Measurements from ENCODE around the gene HSPB7. TPM values are rescaled to one million over a fixed set of nuclear protein-coding genes. Genes with fewer than 3 reads are reported as not detected.
"Not testable (repeated sequence)": the region's sequence is repeated elsewhere in the genome, so short reads cannot be mapped to it uniquely, and the experiment has no call there.

Gene HSPB7
- total RNA-seq, 2 experiments from 2014 or later = not detected

DNA sequence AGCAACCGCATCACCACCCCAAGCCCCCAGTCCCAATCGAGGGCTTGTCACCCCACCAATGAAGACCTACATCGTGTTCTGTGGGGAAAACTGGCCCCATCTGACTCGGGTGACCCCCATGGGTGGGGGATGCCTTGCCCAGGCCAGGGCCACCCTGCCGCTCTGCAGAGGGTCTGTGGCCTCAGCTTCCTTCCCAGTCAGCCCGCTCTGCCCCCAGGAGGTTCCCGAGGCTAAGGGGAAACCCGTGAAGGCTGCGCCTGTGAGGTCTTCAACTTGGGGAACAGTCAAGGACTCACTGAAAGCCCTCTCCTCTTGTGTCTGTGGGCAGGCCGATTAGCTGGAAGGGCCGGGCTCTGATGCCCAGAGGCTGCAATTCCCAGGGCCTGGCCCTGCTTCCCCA is 11.8 kb downstream of the HSPB7 start:
- Mint-ChIP-seq H3K4me1 (peaks cover 12% of the 10 kb centered on the region), H3K27me3 (peaks cover 2% of the 10 kb centered on the region), H3K4me3 (no peak overlapping the region), H3K9me3 (ENCODE audit: low read depth) (no peaks in the 10 kb centered on the region), H3K27ac (no peak overlapping the region), H3K36me3 (no peaks in the 10 kb centered on the region)
- CTCF ChIA-PET = interaction anchor here (1.4 to 5.5 kb wide), 3 partner anchors 11 to 309 kb away, joined by 3 to 39 read pairs (median 4); no protein-coding TSS in a partner anchor
- ATAC-seq (no peak), DNase-seq (no peak)

DNA sequence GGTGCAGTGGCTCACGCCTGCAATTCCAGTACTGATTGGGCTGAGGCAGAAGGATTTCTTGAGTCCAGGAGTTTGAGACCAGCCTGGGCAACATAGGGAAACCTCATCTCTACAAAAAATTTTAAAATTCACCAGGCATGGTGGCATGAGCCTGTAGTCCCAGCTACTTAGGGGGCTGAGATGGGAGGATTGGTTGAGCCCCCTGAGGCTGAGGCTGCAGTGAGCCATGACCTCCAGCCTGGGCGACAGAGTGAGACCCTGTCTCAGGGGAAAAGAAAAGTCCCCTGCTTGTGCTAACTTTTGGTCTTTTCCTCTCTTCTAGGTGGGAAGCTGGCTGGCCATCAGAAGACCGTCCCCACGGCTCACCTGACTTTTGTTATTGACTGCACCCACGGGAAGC is 12.2 kb downstream of the HSPB7 start:
- CTCF ChIA-PET = interaction anchor here (1.4 to 5.5 kb wide), 2 partner anchors 11 to 50 kb away, joined by 4 to 39 read pairs; no protein-coding TSS in a partner anchor
- no peak overlapping the region for H3K27ac Mint-ChIP-seq
- H3K9me3 Mint-ChIP-seq (ENCODE audit: low read depth) = no peaks in the 10 kb centered on the region
- no peak for DNase-seq
- H3K27me3 Mint-ChIP-seq = peaks cover 2% of the 10 kb centered on the region
- H3K36me3 Mint-ChIP-seq = no peaks in the 10 kb centered on the region
- H3K4me1 Mint-ChIP-seq = peaks cover 12% of the 10 kb centered on the region
- H3K4me3 Mint-ChIP-seq = no peak overlapping the region
- ATAC-seq = no peak

GRCh38 chr1:16001274-16001673 is 16.6 kb downstream of the HSPB7 start:
- not testable (repeated sequence) for H3K36me3 Mint-ChIP-seq; H3K27ac Mint-ChIP-seq; DNase-seq; H3K27me3 Mint-ChIP-seq; H3K4me1 Mint-ChIP-seq; ATAC-seq; H3K9me3 Mint-ChIP-seq (ENCODE audit: low read depth); H3K4me3 Mint-ChIP-seq
- CTCF ChIA-PET = interaction anchor here (1.0 to 1.1 kb wide), 2 partner anchors 53 to 210 kb away, joined by 3 to 4 read pairs; no protein-coding TSS in a partner anchor

DNA sequence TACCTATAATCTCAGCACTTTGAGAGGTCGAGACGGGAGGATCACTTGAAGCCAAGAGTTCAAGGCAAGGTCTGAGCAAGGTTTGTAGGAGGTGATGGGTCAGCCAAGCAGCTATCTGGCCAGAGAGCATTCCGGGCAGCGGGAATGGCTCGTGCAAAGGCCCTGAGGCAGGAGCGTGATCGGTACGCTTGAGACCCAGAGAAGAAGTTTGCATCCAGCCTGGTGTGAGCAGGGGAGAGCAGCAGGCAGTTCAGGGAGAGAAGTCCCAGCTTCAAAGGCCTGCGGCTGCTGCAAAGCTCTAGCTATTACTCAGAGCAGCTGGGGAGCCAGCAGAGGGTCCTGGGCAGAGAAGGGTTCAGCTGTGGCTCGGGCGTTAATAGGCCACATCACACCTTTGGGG is 18.9 kb downstream of the HSPB7 start:
- CTCF ChIA-PET = interaction anchor here (1.3 to 2.1 kb wide), 4 partner anchors 8 to 184 kb away, joined by 4 to 11 read pairs (median 5); partner anchors contain the start of gene ZBTB17
- Mint-ChIP-seq H3K4me3 (no peak overlapping the region), H3K27me3 (peaks cover 8% of the 10 kb centered on the region), H3K36me3 (no peaks in the 10 kb centered on the region), H3K27ac (no peak overlapping the region), H3K4me1 (no peaks in the 10 kb centered on the region), H3K9me3 (ENCODE audit: low read depth) (no peaks in the 10 kb centered on the region)
- no peak for DNase-seq
- ATAC-seq = no peak

- H3K27me3 Mint-ChIP-seq = peaks cover 8% of the 10 kb centered on the region
- no peaks in the 10 kb centered on the region for H3K4me1 Mint-ChIP-seq
- ATAC-seq (no peak), DNase-seq (no peak)
- H3K9me3 Mint-ChIP-seq (ENCODE audit: low read depth) = no peaks in the 10 kb centered on the region
- no peaks in the 10 kb centered on the region for H3K36me3 Mint-ChIP-seq
- no peak overlapping the region for H3K27ac Mint-ChIP-seq
- H3K4me3 Mint-ChIP-seq = no peak overlapping the region
- CTCF ChIA-PET = interaction anchor here (1.1 to 2.1 kb wide), 6 partner anchors 10 to 206 kb away, joined by 3 to 11 read pairs (median 5); partner anchors contain the start of gene ZBTB17
Measured at GRCh38 chr1:15997637-15998280, 20.1 kb downstream of the HSPB7 start.

DNA sequence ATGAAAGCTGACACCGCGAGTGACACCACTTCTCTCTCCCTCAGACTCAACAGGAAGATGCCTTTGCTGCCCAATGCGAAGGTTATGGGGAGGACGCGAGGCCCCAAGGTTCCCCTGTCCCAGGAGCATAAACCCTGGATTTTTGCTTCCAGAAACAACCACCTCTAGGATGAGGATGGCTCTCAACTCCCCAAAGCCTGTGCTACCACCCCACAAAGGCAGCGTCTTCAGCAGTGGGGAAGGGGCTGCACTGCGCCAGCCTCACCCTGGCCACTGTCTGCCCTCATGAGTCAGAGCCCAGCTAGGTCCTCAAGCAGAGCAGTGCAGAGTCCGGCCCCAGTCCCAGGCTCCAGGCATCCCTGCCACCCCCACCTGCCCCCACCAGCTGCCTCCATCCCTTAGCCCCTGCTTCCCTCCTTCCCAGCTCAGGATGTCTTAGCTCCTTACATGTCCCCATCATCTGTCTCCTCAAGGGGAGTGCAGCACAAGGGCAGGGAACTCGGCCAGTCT is 20.7 kb downstream of the HSPB7 start:
- peaks cover 7% of the 10 kb centered on the region for H3K27me3 Mint-ChIP-seq
- CTCF ChIA-PET = interaction anchor here (1.1 to 2.1 kb wide), 4 partner anchors 150 to 205 kb away, joined by 3 to 11 read pairs (median 5); partner anchors contain the start of gene SPEN
- no peak for ATAC-seq
- DNase-seq = no peak
- H3K4me1 Mint-ChIP-seq = no peaks in the 10 kb centered on the region
- no peak overlapping the region for H3K4me3 Mint-ChIP-seq
- no peak overlapping the region for H3K27ac Mint-ChIP-seq
- H3K36me3 Mint-ChIP-seq = no peaks in the 10 kb centered on the region
- H3K9me3 Mint-ChIP-seq (ENCODE audit: low read depth) = no peaks in the 10 kb centered on the region

- Mint-ChIP-seq H3K27ac (no peak overlapping the region), H3K9me3 (ENCODE audit: low read depth) (no peaks in the 10 kb centered on the region), H3K4me3 (no peak overlapping the region), H3K27me3 (peaks cover 7% of the 10 kb centered on the region), H3K36me3 (no peaks in the 10 kb centered on the region), H3K4me1 (no peaks in the 10 kb centered on the region)
- ATAC-seq (peak; percentile 77), DNase-seq (peak; percentile 70)
- CTCF ChIA-PET = interaction anchor here (0.8 to 2.2 kb wide), 9 partner anchors 11 to 223 kb away, joined by 3 to 20 read pairs (median 4); partner anchors contain the start of gene SPEN
Measured at GRCh38 chr1:15994590-15995351, 23.1 kb downstream of the HSPB7 start.

DNA sequence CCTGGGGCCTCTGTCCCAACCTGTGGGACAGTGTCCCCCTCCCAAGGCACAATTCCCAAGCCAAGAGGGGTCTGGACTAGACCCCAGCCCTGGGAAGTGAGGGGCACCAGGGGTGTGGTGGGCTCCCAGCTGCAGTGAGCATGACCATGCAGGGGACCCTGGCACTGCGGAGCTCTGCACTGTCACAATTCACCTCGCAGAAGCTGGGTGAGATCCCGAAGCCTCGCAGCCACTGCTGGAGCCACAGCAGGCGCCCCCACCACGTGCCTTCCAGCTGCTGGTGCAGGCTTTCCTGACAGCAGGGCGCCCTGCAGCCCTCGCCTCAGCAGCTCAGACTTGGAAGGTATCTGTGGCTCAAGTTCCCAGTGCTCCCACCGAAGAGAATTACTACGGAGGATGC is 23.8 kb downstream of the HSPB7 start:
- Mint-ChIP-seq H3K9me3 (ENCODE audit: low read depth) (no peaks in the 10 kb centered on the region), H3K36me3 (no peaks in the 10 kb centered on the region), H3K4me1 (no peaks in the 10 kb centered on the region), H3K27me3 (peaks cover 7% of the 10 kb centered on the region), H3K4me3 (no peak overlapping the region), H3K27ac (no peak overlapping the region)
- CTCF ChIA-PET = interaction anchor here (1.1 to 2.2 kb wide), 4 partner anchors 176 to 202 kb away, joined by 4 to 20 read pairs (median 7); no protein-coding TSS in a partner anchor
- no peak for ATAC-seq
- DNase-seq = no peak

- Mint-ChIP-seq H3K27me3 (peaks cover 9% of the 10 kb centered on the region), H3K9me3 (ENCODE audit: low read depth) (no peaks in the 10 kb centered on the region), H3K36me3 (no peaks in the 10 kb centered on the region), H3K4me3 (no peak overlapping the region), H3K4me1 (no peaks in the 10 kb centered on the region), H3K27ac (no peak overlapping the region)
- CTCF ChIA-PET = interaction anchor here (1.1 to 2.2 kb wide), 3 partner anchors 178 to 202 kb away, joined by 4 to 20 read pairs (median 10); no protein-coding TSS in a partner anchor
- DNase-seq (no peak), ATAC-seq (no peak)
Measured at GRCh38 chr1:15993666-15994065, 24.2 kb downstream of the HSPB7 start.

DNA sequence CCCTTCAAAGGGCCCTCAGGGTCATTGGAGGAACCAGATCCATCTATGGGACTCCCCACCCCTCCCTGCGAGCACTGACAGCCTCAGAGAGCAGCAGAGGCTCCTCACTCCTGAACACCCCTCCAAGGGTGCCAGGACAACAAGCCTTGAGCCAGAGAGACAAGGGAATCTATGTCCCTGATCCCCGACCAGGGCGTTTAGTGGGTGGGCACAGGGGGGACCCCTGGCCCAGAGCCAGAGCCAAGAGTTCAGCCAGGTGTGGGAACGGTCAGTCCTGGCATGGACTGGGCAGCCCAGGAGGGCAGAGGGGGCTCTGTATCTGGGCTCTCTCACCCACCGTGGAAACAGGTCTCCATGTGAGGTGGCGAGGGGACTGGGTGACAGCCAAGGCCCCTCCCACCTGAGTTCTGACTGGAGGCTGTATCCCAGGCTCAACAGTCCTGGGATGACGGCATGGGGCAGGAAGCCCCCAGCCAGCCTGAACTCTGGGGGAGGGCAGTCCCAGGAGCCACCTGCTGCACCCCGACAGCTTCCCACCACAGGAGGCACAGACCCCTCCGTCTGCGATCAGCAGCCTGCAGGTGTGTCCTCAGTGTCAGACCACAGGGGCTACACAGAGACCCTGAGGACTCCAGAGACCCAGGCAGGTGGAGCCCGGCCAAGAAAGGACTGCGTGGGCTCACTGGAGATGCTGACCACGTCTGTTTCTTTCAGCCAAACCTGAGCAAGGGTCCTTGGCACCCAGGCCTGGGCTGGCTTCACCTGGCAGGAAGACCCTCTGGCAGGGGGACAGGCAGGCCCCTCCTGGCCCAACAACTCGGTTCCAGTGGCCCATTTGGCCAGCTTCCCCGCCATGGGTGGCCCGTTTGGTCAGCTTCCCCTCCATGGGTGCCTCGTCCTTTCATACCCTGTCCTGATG is 25.0 kb downstream of the HSPB7 start:
- Mint-ChIP-seq H3K4me3 (no peak overlapping the region), H3K9me3 (ENCODE audit: low read depth) (no peaks in the 10 kb centered on the region), H3K27ac (no peak overlapping the region), H3K36me3 (no peaks in the 10 kb centered on the region), H3K27me3 (peaks cover 4% of the 10 kb centered on the region), H3K4me1 (no peaks in the 10 kb centered on the region)
- DNase-seq (no peak), ATAC-seq (no peak)
- CTCF ChIA-PET = no interaction called here

DNA sequence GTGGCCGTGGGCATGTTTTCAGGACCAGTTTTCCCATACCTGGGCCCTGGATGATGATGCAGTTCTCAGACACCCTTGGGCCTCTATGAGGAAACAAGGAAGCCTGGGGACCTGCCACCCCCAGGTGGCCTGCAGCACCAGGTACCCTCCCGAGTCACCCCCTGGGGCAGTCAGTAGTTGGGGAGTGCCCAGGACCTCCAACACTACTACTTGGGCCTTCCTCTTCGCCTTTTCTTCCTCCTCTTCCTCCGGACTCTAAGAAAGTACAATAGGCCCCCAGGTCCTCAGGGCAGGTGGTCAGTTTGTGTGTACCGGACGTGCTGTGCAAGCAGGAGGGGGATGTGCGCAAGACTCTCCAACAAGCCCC is 25.7 kb downstream of the HSPB7 start:
- no peaks in the 10 kb centered on the region for H3K4me1 Mint-ChIP-seq
- H3K27ac Mint-ChIP-seq = no peak overlapping the region
- peaks cover 4% of the 10 kb centered on the region for H3K27me3 Mint-ChIP-seq
- H3K36me3 Mint-ChIP-seq = no peaks in the 10 kb centered on the region
- no peak overlapping the region for H3K4me3 Mint-ChIP-seq
- no peak for ATAC-seq
- CTCF ChIA-PET = no interaction called here
- no peaks in the 10 kb centered on the region for H3K9me3 Mint-ChIP-seq (ENCODE audit: low read depth)
- no peak for DNase-seq

GRCh38 chr1:15991427-15992186 is 26.2 kb downstream of the HSPB7 start:
- Mint-ChIP-seq H3K4me1 (no peaks in the 10 kb centered on the region), H3K36me3 (no peaks in the 10 kb centered on the region), H3K27me3 (peaks cover 4% of the 10 kb centered on the region), H3K9me3 (ENCODE audit: low read depth) (no peaks in the 10 kb centered on the region), H3K27ac (no peak overlapping the region), H3K4me3 (no peak overlapping the region)
- no peak for DNase-seq
- no peak for ATAC-seq
- CTCF ChIA-PET = no interaction called here
